Measurements from ENCODE around the gene RASSF7.

Gene RASSF7

GRCh38 chr11:586376-587316 lies 25.9 kb downstream of the RASSF7 start:
- DNase-seq (ENCODE audit: low read depth in 2 of 2): no peak

- DNase-seq (ENCODE audit: low read depth in 2 of 2): no peak
These were observed 26.8 kb downstream of the RASSF7 start for GRCh38 chr11:587546-587945.

- DNase-seq (ENCODE audit: low read depth in 2 of 2): peak; percentile 52 to 67
These were observed 27.2 kb downstream of the RASSF7 start for GRCh38 chr11:587978-588380.

- no peak for DNase-seq (ENCODE audit: low read depth in 2 of 2)
These were observed 29.0 kb downstream of the RASSF7 start for GRCh38 chr11:589798-590197.

- DNase-seq (ENCODE audit: low read depth in 2 of 2): no peak
These were observed 30.2 kb downstream of the RASSF7 start for GRCh38 chr11:590997-591396.

GRCh38 chr11:592501-592900 lies 31.7 kb downstream of the RASSF7 start:
- no peak for DNase-seq (ENCODE audit: low read depth in 2 of 2)

GRCh38 chr11:592918-593317 lies 32.1 kb downstream of the RASSF7 start:
- no peak for DNase-seq (ENCODE audit: low read depth in 2 of 2)

- no peak for DNase-seq (ENCODE audit: low read depth in 2 of 2)
These were observed 32.6 kb downstream of the RASSF7 start for GRCh38 chr11:593347-593746.

- no peak for DNase-seq (ENCODE audit: low read depth in 2 of 2)
These were observed 34.6 kb downstream of the RASSF7 start for GRCh38 chr11:595400-595799.

- DNase-seq (ENCODE audit: low read depth in 2 of 2): no peak
These were observed 35.6 kb downstream of the RASSF7 start for GRCh38 chr11:596374-596773.

- DNase-seq (ENCODE audit: low read depth in 2 of 2): no peak
These were observed 36.5 kb downstream of the RASSF7 start for GRCh38 chr11:597166-597725.

GRCh38 chr11:598005-598680 lies 37.4 kb downstream of the RASSF7 start:
- no peak for DNase-seq (ENCODE audit: low read depth in 2 of 2)

- DNase-seq (ENCODE audit: low read depth in 2 of 2): no peak
These were observed 40.9 kb downstream of the RASSF7 start for GRCh38 chr11:601573-602245.

GRCh38 chr11:603154-603553 lies 42.4 kb downstream of the RASSF7 start:
- DNase-seq (ENCODE audit: low read depth in 2 of 2): no peak

- DNase-seq (ENCODE audit: low read depth in 2 of 2): no peak
These were observed 44.7 kb downstream of the RASSF7 start for GRCh38 chr11:605286-606129.

GRCh38 chr11:606245-606644 lies 45.5 kb downstream of the RASSF7 start:
- DNase-seq (ENCODE audit: low read depth in 2 of 2): no peak

GRCh38 chr11:607020-607780 lies 46.4 kb downstream of the RASSF7 start:
- no peak for DNase-seq (ENCODE audit: low read depth in 2 of 2)

GRCh38 chr11:607971-608659 lies 47.3 kb downstream of the RASSF7 start:
- no peak for DNase-seq (ENCODE audit: low read depth in 2 of 2)

GRCh38 chr11:608791-609251 lies 48.1 kb downstream of the RASSF7 start:
- no peak for DNase-seq (ENCODE audit: low read depth in 2 of 2)

GRCh38 chr11:609341-609811 lies 48.6 kb downstream of the RASSF7 start:
- DNase-seq (ENCODE audit: low read depth in 2 of 2): no peak
